Progenitor cell of endocrine pancreas (in vitro differentiated cells): ENCODE data around the gene MPPED1. TPM values are rescaled to one million over a fixed set of nuclear protein-coding genes. Genes with fewer than 3 reads are reported as not detected.

Experiments
- DNase-seq: peaks from one replicate; pipeline ENCODE4 v3.0.0; 2021; ENCODE audit warnings: low spot score; ENCODE audit not compliant: unreplicated experiment
- H3K27ac Mint-ChIP-seq: 2 replicates; pipeline ENCODE4 v1.8.0; 2021; ENCODE audit warnings: mild to moderate bottlenecking, moderate library complexity, mixed read lengths
- H3K27me3 Mint-ChIP-seq: 2 replicates; pipeline ENCODE4 v1.8.0; 2021; ENCODE audit warnings: mixed read lengths
- H3K36me3 Mint-ChIP-seq: 2 replicates; pipeline ENCODE4 v1.8.0; 2022; ENCODE audit warnings: mixed read lengths; ENCODE audit not compliant: insufficient read depth
- H3K4me1 Mint-ChIP-seq: 2 replicates; pipeline ENCODE4 v1.8.0; 2021; ENCODE audit warnings: low read depth, mixed read lengths
- H3K4me3 Mint-ChIP-seq: 2 replicates; pipeline ENCODE4 v1.8.0; 2021; ENCODE audit warnings: low read depth, mild to moderate bottlenecking, moderate library complexity, mixed read lengths
- H3K9me3 Mint-ChIP-seq: 2 replicates; pipeline ENCODE4 v1.8.0; 2021; ENCODE audit warnings: low read depth, mixed read lengths
- total RNA-seq: library from RNA; stranded (reverse); gene quantifications from 2 replicates; pipeline ENCODE4 v1.2.1, GENCODE V29; 2021
- TF ChIP-seq, protein P1 (sequence below): fragments of 200-600 bp; sonication (generic); IDR thresholded peaks from one replicate; pipeline ENCODE4 v1.5.0; 2021; ENCODE audit warnings: antibody characterized with exemption, mild to moderate bottlenecking; ENCODE audit not compliant: unreplicated experiment

Gene MPPED1
- total RNA-seq, 1 donor from 2014 or later: 0.96 TPM

DNA sequence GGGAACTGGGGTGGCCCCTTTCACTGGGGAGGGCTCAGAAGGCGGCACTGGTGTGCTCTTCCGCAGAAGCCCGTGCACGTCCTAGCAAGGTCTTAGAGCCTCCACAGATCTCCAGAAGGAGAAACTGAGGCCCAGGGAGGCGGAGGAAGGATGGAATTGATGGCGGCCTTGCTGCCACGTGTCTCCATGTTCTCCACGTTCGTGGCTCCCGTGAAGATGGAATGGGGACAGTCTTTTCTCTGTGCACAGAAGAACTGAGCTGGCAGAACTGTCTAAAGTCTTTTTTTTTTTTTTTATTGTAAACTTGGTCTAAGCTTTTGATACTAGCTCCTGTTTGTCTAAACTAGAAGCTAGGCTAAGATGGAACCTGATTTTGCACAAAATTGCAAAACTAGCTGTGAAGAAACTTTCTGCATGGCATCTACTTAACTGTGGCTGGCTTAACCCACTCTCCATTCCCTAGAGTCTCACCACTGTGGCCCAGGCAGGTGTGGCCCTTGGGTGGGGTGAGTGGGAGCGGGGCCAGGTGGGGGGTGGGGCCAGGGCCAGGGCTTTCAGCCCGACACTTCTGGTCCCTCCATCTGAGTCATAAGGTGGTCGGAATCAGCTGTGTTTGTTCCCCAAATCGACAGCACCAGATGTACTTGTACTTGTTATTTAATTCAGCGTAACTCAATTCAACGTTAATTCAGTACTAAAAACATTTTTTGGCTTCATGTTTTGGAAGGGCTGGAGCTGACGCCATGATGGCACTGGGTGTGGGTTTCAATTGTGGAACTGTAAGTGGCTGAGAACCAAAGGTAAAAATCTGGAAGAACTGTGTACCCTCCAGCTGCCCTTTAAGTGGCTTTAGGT lies 120.7 kb downstream of the MPPED1 start:
- Mint-ChIP-seq H3K36me3 (peaks cover 5% of the 10 kb centered on the region), H3K4me3 (no peak overlapping the region), H3K27ac (no peak overlapping the region), H3K4me1 (no peaks in the 10 kb centered on the region), H3K9me3 (peaks cover 3% of the 10 kb centered on the region), H3K27me3 (no peaks in the 10 kb centered on the region)
- TF ChIP-seq, protein P1, sequence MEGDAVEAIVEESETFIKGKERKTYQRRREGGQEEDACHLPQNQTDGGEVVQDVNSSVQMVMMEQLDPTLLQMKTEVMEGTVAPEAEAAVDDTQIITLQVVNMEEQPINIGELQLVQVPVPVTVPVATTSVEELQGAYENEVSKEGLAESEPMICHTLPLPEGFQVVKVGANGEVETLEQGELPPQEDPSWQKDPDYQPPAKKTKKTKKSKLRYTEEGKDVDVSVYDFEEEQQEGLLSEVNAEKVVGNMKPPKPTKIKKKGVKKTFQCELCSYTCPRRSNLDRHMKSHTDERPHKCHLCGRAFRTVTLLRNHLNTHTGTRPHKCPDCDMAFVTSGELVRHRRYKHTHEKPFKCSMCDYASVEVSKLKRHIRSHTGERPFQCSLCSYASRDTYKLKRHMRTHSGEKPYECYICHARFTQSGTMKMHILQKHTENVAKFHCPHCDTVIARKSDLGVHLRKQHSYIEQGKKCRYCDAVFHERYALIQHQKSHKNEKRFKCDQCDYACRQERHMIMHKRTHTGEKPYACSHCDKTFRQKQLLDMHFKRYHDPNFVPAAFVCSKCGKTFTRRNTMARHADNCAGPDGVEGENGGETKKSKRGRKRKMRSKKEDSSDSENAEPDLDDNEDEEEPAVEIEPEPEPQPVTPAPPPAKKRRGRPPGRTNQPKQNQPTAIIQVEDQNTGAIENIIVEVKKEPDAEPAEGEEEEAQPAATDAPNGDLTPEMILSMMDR: no peak
- DNase-seq: no peak

DNA sequence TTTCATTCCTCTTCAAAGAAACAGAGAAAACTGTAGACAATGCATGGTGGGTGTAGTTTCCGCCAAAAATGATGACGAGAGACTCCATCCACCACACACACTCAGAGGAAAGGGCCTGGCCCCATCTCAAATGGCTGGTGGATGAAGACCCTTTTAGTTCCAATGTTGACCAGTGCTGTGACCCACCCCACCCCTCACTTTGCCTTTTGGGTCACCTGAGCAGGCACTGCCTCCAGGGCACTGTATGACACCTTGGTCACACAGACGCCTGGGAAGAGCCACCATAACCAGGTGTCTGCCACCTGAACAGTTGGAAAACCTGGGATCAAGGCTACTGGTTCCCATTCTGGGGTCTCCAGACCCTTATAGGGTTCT lies 121.3 kb downstream of the MPPED1 start:
- Mint-ChIP-seq H3K9me3 (peaks cover 3% of the 10 kb centered on the region), H3K27me3 (no peaks in the 10 kb centered on the region), H3K27ac (no peak overlapping the region), H3K4me1 (no peaks in the 10 kb centered on the region), H3K36me3 (peaks cover 7% of the 10 kb centered on the region), H3K4me3 (no peak overlapping the region)
- DNase-seq: peak; percentile 0
- TF ChIP-seq, protein P1: no peak

DNA sequence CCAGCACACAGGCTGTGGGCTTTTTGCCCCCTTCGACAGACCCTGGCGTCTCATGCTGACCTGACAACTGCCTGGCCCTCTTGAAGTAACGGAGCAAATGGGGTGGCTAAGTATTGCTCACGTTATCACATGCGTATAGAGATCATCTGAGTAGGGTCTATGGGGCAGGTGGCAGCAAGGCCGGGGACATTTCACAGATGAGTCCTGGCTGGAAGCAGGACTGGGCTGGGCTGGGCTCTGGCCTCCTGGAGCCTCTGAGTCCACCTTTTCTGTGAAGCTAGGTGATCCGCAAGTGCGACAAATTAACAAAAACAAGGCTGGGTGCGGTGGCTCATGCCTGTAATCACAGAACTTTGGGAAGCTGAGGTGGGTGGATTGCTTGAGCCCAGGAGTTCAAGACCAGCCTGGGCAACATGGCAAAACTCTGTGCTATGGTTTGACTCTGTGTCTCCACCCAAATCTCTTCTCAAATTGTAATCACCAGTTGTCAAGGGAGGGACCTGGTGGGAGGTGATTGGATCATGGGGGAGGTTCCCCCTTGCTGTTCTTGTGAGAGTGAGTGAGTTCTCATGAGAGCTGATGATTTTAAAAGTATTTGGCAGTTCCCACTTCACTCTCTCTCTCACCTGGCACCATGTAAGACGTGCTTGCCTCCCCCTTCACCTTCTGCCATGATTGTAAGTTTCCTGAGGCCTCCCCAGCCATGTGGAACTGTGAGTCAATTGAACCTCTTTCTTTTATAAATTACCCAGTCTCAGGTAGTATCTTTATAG lies 122.0 kb downstream of the MPPED1 start:
- H3K9me3 Mint-ChIP-seq: peaks cover 3% of the 10 kb centered on the region
- H3K27ac Mint-ChIP-seq: no peak overlapping the region
- no peaks in the 10 kb centered on the region for H3K27me3 Mint-ChIP-seq
- no peak overlapping the region for H3K4me3 Mint-ChIP-seq
- peaks cover 7% of the 10 kb centered on the region for H3K36me3 Mint-ChIP-seq
- no peaks in the 10 kb centered on the region for H3K4me1 Mint-ChIP-seq
- TF ChIP-seq, protein P1: no peak
- no peak for DNase-seq

DNA sequence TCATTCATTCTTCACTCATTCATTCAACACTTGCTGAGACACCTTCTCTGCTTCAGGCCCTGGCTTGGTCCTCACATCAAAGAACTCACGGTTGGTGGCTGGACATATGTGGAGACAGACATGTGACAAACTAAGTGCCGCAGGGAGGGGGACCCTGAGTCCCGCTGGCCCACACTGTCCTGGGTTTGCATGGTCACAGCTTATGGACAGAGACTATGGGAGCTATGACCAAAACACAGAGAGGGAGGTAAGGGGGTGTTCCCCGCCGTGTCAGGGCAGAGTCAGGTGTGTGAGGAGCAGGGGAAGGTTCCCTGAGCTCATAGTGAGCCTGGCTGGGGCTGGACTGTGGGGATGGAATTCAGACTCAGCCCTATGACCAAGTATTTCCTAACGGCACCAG lies 123.1 kb downstream of the MPPED1 start:
- no peak for DNase-seq

DNA sequence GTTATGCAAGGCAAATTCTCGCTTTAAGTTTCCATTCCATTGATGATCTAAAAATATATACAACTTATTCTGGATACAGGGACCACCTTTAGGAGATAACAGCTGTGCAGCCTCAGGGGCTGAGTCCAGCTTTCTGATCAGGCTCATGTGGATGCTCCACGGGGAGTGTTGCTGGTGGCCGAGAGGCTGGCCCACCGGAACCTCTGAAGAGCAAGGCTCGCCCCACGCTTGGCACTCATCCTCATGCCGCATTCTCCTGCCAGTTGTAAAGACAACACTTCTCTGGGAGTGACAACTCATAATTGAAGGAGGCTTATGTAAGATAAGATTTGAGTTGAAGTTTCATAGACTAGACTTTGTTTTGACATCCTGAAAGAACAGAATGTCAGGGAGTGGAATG lies 123.5 kb downstream of the MPPED1 start:
- Mint-ChIP-seq H3K27ac (no peak overlapping the region), H3K9me3 (peaks cover 3% of the 10 kb centered on the region), H3K27me3 (no peaks in the 10 kb centered on the region), H3K4me1 (no peaks in the 10 kb centered on the region), H3K36me3 (peaks cover 7% of the 10 kb centered on the region), H3K4me3 (no peak overlapping the region)
- no peak for DNase-seq
- TF ChIP-seq, protein P1: no peak

More for the DNA sequence above, 123.1 kb downstream of the MPPED1 start:
- TF ChIP-seq, protein P1: no peak
- H3K27me3 Mint-ChIP-seq: no peaks in the 10 kb centered on the region
- no peak overlapping the region for H3K27ac Mint-ChIP-seq
- H3K4me3 Mint-ChIP-seq: no peak overlapping the region
- peaks cover 7% of the 10 kb centered on the region for H3K36me3 Mint-ChIP-seq
- no peaks in the 10 kb centered on the region for H3K4me1 Mint-ChIP-seq
- peaks cover 3% of the 10 kb centered on the region for H3K9me3 Mint-ChIP-seq
